ENCODE results near the gene KRTAP1-4.
"Not testable (repeated sequence)": the region's sequence is repeated elsewhere in the genome, so short reads cannot be mapped to it uniquely, and the experiment has no call there.

The KRTAP1-4 gene

DNA sequence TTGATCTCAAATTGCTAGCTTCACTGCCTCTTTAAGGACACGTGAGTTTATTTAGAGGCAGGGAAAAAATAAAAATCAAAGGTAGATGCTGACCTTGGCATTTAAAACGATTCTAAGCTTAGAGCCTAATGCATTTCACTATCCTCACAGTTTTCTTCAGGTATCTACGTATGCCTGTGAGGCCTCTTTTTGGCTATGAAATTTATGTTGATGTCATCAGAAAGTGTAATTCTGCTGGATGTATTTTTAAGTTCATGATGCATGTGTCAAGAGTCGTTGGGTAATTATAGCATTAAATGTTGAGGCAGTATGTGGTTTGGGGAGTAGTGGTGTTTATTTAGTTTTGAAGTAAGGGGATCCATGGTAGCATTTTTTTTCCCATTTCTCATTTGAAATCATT lies 26.1 kb downstream of the KRTAP1-4 start:
- Mint-ChIP-seq H3K9me3 (no peaks in the 10 kb centered on the region), H3K4me1 (no peaks in the 10 kb centered on the region), H3K36me3 (ENCODE audit: low read depth) (no peaks in the 10 kb centered on the region), H3K27me3 (ENCODE audit: low read depth, poor library complexity) (peaks cover 2% of the 10 kb centered on the region), H3K27ac (no peak overlapping the region), H3K4me3 (no peak overlapping the region)
- no peak for DNase-seq
- TF ChIP-seq, protein P1, sequence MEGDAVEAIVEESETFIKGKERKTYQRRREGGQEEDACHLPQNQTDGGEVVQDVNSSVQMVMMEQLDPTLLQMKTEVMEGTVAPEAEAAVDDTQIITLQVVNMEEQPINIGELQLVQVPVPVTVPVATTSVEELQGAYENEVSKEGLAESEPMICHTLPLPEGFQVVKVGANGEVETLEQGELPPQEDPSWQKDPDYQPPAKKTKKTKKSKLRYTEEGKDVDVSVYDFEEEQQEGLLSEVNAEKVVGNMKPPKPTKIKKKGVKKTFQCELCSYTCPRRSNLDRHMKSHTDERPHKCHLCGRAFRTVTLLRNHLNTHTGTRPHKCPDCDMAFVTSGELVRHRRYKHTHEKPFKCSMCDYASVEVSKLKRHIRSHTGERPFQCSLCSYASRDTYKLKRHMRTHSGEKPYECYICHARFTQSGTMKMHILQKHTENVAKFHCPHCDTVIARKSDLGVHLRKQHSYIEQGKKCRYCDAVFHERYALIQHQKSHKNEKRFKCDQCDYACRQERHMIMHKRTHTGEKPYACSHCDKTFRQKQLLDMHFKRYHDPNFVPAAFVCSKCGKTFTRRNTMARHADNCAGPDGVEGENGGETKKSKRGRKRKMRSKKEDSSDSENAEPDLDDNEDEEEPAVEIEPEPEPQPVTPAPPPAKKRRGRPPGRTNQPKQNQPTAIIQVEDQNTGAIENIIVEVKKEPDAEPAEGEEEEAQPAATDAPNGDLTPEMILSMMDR (IDR thresholded peaks at IDR 0.05): no peak

DNA sequence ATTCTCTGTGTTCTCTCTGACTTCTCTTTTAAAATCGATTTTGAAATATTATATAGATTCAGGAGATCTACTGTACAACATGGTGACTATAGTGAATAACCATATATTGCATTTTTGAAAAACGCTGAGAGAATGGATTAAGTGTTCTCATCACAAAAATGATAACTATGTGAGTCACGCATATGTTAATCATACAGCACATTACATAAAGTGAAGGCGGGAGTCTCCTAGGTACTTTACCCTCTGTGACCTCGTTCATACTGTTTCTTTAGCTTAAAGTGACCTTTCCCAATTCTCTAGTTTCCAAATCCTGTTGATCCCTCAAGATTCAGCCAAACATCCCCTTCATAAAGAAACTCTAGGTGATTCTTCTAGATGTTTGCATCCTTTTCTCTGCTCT lies 27.2 kb downstream of the KRTAP1-4 start:
- Mint-ChIP-seq H3K27ac (no peak overlapping the region), H3K27me3 (ENCODE audit: low read depth, poor library complexity) (peaks cover 2% of the 10 kb centered on the region), H3K4me3 (no peak overlapping the region), H3K4me1 (no peaks in the 10 kb centered on the region), H3K9me3 (no peaks in the 10 kb centered on the region), H3K36me3 (ENCODE audit: low read depth) (no peaks in the 10 kb centered on the region)
- TF ChIP-seq, protein P1 (IDR thresholded peaks at IDR 0.05): no peak
- no peak for DNase-seq

DNA sequence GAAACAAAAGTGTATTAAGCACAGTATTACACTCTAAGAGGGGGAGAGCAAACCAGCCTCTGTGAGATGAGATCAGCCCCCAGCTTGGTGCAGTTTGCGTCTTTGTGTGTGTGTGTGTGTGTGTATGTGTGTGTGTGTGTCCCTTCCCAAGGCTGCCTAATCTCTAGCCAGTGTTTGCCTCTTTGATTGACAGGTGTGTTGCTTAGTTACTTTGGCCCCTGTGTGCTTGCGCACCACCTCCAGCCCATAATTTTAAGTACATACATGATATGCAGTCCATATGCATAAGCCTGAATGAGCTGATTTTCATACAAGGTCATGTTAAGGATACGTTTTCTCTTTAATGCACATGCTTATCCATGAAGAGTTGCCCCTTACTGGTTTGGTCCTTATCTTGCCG lies 28.2 kb downstream of the KRTAP1-4 start:
- peaks cover 6% of the 10 kb centered on the region for H3K4me1 Mint-ChIP-seq
- H3K4me3 Mint-ChIP-seq: no peak overlapping the region
- no peaks in the 10 kb centered on the region for H3K36me3 Mint-ChIP-seq (ENCODE audit: low read depth)
- DNase-seq: no peak
- TF ChIP-seq, protein P1 (IDR thresholded peaks at IDR 0.05): no peak
- H3K27me3 Mint-ChIP-seq (ENCODE audit: low read depth, poor library complexity): peaks cover 2% of the 10 kb centered on the region
- H3K9me3 Mint-ChIP-seq: no peaks in the 10 kb centered on the region
- H3K27ac Mint-ChIP-seq: no peak overlapping the region

DNA sequence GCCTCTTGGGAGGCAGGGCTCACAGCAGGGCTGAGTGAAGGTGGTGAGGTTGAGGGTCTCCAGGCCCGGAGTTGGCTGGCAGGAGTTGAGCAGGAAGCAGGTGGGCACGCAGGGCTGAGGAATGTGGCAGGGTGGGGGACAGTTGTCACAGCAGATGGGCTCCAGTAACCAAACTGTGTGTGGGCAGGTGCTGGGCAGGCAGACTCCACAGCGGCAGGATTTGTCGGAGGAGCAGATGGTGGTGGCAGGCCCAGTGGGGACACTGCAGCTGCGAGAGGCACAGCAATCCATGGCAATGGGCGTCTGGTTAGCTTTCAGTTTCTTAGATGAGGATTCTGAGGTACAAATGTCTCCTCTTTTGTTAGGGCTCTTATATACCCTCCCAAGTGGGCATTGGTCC lies 30.4 kb downstream of the KRTAP1-4 start, which contains the start of gene KRTAP3-2:
Gene KRTAP3-2 (minus strand): TSS at position 344 of the 400 bp plus-strand sequence. CDS start 53 bp downstream, at position 291.
- not testable (repeated sequence) for H3K27ac Mint-ChIP-seq, H3K4me3 Mint-ChIP-seq

DNA sequence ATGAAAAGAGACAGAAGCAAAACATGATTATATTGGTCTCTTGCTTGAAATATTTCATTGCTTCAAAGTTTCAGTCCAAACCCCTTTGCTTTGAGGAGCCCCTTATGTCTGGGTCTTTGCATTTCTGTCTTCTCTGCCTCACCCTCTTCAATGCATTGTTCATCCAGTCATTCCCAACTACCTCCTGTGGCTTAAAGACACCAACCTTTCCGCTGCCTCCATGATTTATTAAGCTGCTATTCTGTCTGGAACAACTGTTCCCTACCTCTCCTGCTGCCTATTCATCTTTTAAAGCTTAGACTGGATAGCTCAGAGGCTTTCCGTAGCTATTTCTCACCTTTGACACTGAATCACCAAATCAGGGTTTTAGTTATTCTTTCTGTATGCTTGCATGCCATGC lies 32.6 kb downstream of the KRTAP1-4 start:
- Mint-ChIP-seq H3K27me3 (ENCODE audit: low read depth, poor library complexity) (peaks cover 2% of the 10 kb centered on the region), H3K4me1 (peaks cover 15% of the 10 kb centered on the region), H3K9me3 (no peaks in the 10 kb centered on the region), H3K27ac (no peak overlapping the region), H3K36me3 (ENCODE audit: low read depth) (no peaks in the 10 kb centered on the region), H3K4me3 (no peak overlapping the region)
- TF ChIP-seq, protein P1 (IDR thresholded peaks at IDR 0.05): no peak
- DNase-seq: no peak

More for the DNA sequence above, 30.4 kb downstream of the KRTAP1-4 start, which contains the start of gene KRTAP3-2:
- not testable (repeated sequence) for H3K27me3 Mint-ChIP-seq (ENCODE audit: low read depth, poor library complexity); DNase-seq; H3K36me3 Mint-ChIP-seq (ENCODE audit: low read depth); H3K4me1 Mint-ChIP-seq; H3K9me3 Mint-ChIP-seq

DNA sequence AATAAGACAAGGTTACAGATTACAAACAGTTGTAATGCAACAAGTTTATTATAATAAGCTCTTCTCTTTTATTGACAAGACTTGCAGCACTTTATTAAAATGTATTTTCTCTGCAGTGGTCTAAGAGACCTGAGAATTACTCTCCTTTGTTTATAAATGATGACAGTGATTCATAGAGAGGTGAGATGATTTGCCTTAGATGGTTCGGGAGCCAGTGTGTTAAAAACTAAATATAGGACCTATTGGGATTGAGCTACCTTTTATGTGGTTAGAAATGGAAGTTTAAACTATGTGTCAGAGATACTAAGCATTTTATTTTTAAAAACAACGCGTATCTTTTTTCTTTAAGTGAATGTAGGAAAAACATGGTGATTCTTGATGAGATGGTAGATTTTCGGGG lies 33.2 kb downstream of the KRTAP1-4 start:
- H3K9me3 Mint-ChIP-seq: no peaks in the 10 kb centered on the region
- no peaks in the 10 kb centered on the region for H3K36me3 Mint-ChIP-seq (ENCODE audit: low read depth)
- H3K4me1 Mint-ChIP-seq: peaks cover 17% of the 10 kb centered on the region

More for the DNA sequence above, 33.2 kb downstream of the KRTAP1-4 start:
- TF ChIP-seq, protein P1 (IDR thresholded peaks at IDR 0.05): no peak
- H3K4me3 Mint-ChIP-seq: no peak overlapping the region
- no peak for DNase-seq
- H3K27ac Mint-ChIP-seq: no peak overlapping the region
- no peaks in the 10 kb centered on the region for H3K27me3 Mint-ChIP-seq (ENCODE audit: low read depth, poor library complexity)
